ENCODE results near the gene SNED1. TPM values are rescaled to one million over a fixed set of nuclear protein-coding genes. Genes with fewer than 3 reads are reported as not detected.
A peak's percentile ranks its signal among the peaks of the same experiment; 100 is the strongest.

SNED1 gene
- total RNA-seq, 4 donors from 2014 or later: 18.5 to 87.1 (median 21.9) TPM

- Histone ChIP-seq H3K4me3 (no peak overlapping the region), H3K4me1 (no peaks in the 10 kb centered on the region), H3K9me3 (no peaks in the 10 kb centered on the region), H3K27me3 (no peaks in the 10 kb centered on the region), H3K27ac (no peak overlapping the region), H3K36me3 (no peaks in the 10 kb centered on the region)
- TF ChIP-seq, protein P1, sequence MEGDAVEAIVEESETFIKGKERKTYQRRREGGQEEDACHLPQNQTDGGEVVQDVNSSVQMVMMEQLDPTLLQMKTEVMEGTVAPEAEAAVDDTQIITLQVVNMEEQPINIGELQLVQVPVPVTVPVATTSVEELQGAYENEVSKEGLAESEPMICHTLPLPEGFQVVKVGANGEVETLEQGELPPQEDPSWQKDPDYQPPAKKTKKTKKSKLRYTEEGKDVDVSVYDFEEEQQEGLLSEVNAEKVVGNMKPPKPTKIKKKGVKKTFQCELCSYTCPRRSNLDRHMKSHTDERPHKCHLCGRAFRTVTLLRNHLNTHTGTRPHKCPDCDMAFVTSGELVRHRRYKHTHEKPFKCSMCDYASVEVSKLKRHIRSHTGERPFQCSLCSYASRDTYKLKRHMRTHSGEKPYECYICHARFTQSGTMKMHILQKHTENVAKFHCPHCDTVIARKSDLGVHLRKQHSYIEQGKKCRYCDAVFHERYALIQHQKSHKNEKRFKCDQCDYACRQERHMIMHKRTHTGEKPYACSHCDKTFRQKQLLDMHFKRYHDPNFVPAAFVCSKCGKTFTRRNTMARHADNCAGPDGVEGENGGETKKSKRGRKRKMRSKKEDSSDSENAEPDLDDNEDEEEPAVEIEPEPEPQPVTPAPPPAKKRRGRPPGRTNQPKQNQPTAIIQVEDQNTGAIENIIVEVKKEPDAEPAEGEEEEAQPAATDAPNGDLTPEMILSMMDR (IDR thresholded peaks at IDR 0.05): no peak
- TF ChIP-seq POLR2A (IDR thresholded peaks at IDR 0.05): no peak
- intact Hi-C loops (cut with DNase I; ENCODE audit: low total_unique reads): no loop called here
- peak in 1 of 2 donors; percentile 13 for DNase-seq
Observed at GRCh38 chr2:240981871-240982800, 16.3 kb upstream of the SNED1 start.

GRCh38 chr2:240982821-240983281 is 15.6 kb upstream of the SNED1 start:
- DNase-seq: peak in 1 of 2 donors; percentile 11
- intact Hi-C loops (cut with DNase I; ENCODE audit: low total_unique reads): no loop called here
- no peaks in the 10 kb centered on the region for H3K27me3 ChIP-seq
- H3K4me3 ChIP-seq: no peak overlapping the region
- no peaks in the 10 kb centered on the region for H3K4me1 ChIP-seq
- no peak overlapping the region for H3K27ac ChIP-seq
- no peaks in the 10 kb centered on the region for H3K36me3 ChIP-seq
- H3K9me3 ChIP-seq: no peaks in the 10 kb centered on the region
- TF ChIP-seq POLR2A (IDR thresholded peaks at IDR 0.05): no peak
- TF ChIP-seq, protein P1 (IDR thresholded peaks at IDR 0.05): no peak

DNA sequence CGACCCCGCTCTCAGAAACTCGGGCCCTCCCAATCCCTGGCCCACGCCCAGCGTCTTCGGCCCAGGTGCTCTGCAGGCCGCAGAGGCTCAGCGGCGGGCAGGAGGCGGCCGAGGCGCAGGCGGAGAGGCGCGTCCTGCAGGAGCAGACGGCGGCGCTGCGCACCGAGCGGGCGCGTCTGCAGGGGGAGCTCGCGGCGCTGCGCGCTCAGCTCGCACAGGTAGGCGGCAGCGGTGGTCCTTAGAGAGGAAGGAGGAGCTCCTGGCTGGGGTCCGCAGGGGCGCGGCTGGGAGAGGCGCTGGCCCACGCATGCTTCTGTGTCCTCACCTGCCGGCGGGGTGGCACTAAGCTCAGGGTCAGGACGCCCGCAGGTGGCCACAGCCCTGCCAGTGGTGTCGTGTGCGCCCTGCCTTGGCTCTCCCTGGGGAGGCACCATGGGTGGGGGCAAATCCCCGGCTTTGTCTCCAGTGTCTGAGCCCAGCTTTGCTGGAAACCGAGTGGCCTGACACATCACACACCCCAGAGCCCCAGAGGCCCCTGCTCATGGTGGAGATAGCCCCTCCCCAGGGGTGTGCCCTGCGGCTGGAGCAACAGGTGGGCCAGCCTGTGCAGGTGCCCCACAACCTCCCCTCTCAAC is 14.9 kb upstream of the SNED1 start:
- Histone ChIP-seq H3K27ac (no peak overlapping the region), H3K4me1 (no peaks in the 10 kb centered on the region), H3K9me3 (no peaks in the 10 kb centered on the region), H3K36me3 (no peaks in the 10 kb centered on the region), H3K27me3 (no peaks in the 10 kb centered on the region), H3K4me3 (no peak overlapping the region)
- intact Hi-C loops (cut with DNase I; ENCODE audit: low total_unique reads): no loop called here
- TF ChIP-seq, protein P1 (IDR thresholded peaks at IDR 0.05): peak; percentile 19 to 65 (median 56)
- TF ChIP-seq POLR2A (IDR thresholded peaks at IDR 0.05): no peak
- DNase-seq: peak; percentile 20 to 25

- TF ChIP-seq, protein P1 (IDR thresholded peaks at IDR 0.05): no peak
- TF ChIP-seq POLR2A (IDR thresholded peaks at IDR 0.05): no peak
- no peaks in the 10 kb centered on the region for H3K4me1 ChIP-seq
- H3K36me3 ChIP-seq: no peaks in the 10 kb centered on the region
- intact Hi-C loops (cut with DNase I; ENCODE audit: low total_unique reads): no loop called here
- DNase-seq: peak in 1 of 2 donors; percentile 14
- H3K9me3 ChIP-seq: no peaks in the 10 kb centered on the region
- H3K27me3 ChIP-seq: no peaks in the 10 kb centered on the region
- no peak overlapping the region for H3K4me3 ChIP-seq
- no peak overlapping the region for H3K27ac ChIP-seq
Observed at GRCh38 chr2:240983996-240984498, 14.4 kb upstream of the SNED1 start.
